Calu3 (cell line): ENCODE data around the gene TRIM22. TPM values are rescaled to one million over a fixed set of nuclear protein-coding genes. Genes with fewer than 3 reads are reported as not detected.

Experiments
- BruUV-seq: library from RNA; stranded (reverse); fragments of 400-500 nt; replicated peaks from 2 replicates; lab custom pipeline; 2021; lab: Mats Ljungman, UMichigan
- CTCF ChIA-PET: fragments of 300-600 bp; sonication (Branson Sonifier 250); formaldehyde crosslinking; loops from one replicate; lab custom pipeline; 2022; ENCODE audit warnings: antibody characterized with exemption; lab: Charles Lee
- DNase-seq: peaks from one replicate; pipeline ENCODE4 v3.0.0; 2022
- H3K27ac Mint-ChIP-seq: one replicate; pipeline ENCODE4 v1.8.0; 2022; ENCODE audit warnings: mixed read lengths; ENCODE audit not compliant: unreplicated experiment
- H3K27me3 Mint-ChIP-seq: one replicate; pipeline ENCODE4 v1.8.0; 2022; ENCODE audit warnings: mixed read lengths; ENCODE audit not compliant: unreplicated experiment
- H3K36me3 Mint-ChIP-seq: one replicate; pipeline ENCODE4 v1.8.0; 2022; ENCODE audit warnings: mild to moderate bottlenecking, moderate library complexity, mixed read lengths; ENCODE audit not compliant: insufficient read depth, unreplicated experiment
- H3K4me1 Mint-ChIP-seq: one replicate; pipeline ENCODE4 v1.8.0; 2022; ENCODE audit warnings: mild to moderate bottlenecking, low read depth, mixed read lengths; ENCODE audit not compliant: unreplicated experiment
- H3K4me3 Mint-ChIP-seq: one replicate; pipeline ENCODE4 v1.8.0; 2022; ENCODE audit warnings: mild to moderate bottlenecking, low read depth, moderate library complexity, mixed read lengths; ENCODE audit not compliant: unreplicated experiment
- H3K9me3 Mint-ChIP-seq: one replicate; pipeline ENCODE4 v1.8.0; 2022; ENCODE audit warnings: low read depth, mixed read lengths; ENCODE audit not compliant: unreplicated experiment
- intact Hi-C: fragments of 100-400 bp; cut with micrococcal nuclease; formaldehyde crosslinking; loops from one replicate; pipeline ENCODE4 v1.10.0; 2022; ENCODE audit not compliant: unreplicated experiment
- total RNA-seq: library from RNA; stranded (reverse); gene quantifications from 2 replicates; pipeline ENCODE4 v1.2.3, GENCODE V29; 2022
- TF ChIP-seq, protein P1 (sequence below): fragments of 200-600 bp; IDR thresholded peaks from one replicate; pipeline ENCODE4 v1.8.0; 2022; ENCODE audit warnings: antibody characterized with exemption; ENCODE audit not compliant: unreplicated experiment

The TRIM22 gene
- total RNA-seq, 1 experiment from 2014 or later, result 11.5 TPM

DNA sequence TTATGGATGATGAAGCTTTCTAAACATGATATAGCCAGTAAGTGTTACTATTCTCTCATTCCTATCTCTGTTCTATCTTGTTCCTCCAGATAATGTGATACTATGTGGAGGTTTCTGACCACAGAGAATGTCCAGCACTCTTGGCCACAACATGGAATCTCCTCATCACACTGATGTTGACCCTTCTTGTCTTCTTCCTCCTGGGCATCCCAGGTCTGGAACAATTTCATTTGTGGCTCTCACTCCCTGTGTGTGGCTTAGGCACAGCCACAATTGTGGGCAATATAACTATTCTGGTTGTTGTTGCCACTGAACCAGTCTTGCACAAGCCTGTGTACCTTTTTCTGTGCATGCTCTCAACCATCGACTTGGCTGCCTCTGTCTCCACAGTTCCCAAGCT lies 36.8 kb downstream of the TRIM22 start:
- no TSS peak for BruUV-seq
- H3K27ac Mint-ChIP-seq, result no peak overlapping the region
- no peak overlapping the region for H3K4me3 Mint-ChIP-seq
- H3K36me3 Mint-ChIP-seq, result no peaks in the 10 kb centered on the region
- no peak for DNase-seq
- CTCF ChIA-PET, result no interaction called here
- no peaks in the 10 kb centered on the region for H3K4me1 Mint-ChIP-seq
- intact Hi-C loops, result no loop called here
- TF ChIP-seq, protein P1, sequence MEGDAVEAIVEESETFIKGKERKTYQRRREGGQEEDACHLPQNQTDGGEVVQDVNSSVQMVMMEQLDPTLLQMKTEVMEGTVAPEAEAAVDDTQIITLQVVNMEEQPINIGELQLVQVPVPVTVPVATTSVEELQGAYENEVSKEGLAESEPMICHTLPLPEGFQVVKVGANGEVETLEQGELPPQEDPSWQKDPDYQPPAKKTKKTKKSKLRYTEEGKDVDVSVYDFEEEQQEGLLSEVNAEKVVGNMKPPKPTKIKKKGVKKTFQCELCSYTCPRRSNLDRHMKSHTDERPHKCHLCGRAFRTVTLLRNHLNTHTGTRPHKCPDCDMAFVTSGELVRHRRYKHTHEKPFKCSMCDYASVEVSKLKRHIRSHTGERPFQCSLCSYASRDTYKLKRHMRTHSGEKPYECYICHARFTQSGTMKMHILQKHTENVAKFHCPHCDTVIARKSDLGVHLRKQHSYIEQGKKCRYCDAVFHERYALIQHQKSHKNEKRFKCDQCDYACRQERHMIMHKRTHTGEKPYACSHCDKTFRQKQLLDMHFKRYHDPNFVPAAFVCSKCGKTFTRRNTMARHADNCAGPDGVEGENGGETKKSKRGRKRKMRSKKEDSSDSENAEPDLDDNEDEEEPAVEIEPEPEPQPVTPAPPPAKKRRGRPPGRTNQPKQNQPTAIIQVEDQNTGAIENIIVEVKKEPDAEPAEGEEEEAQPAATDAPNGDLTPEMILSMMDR, result no peak
- H3K27me3 Mint-ChIP-seq, result peaks cover 41% of the 10 kb centered on the region
- no peaks in the 10 kb centered on the region for H3K9me3 Mint-ChIP-seq

DNA sequence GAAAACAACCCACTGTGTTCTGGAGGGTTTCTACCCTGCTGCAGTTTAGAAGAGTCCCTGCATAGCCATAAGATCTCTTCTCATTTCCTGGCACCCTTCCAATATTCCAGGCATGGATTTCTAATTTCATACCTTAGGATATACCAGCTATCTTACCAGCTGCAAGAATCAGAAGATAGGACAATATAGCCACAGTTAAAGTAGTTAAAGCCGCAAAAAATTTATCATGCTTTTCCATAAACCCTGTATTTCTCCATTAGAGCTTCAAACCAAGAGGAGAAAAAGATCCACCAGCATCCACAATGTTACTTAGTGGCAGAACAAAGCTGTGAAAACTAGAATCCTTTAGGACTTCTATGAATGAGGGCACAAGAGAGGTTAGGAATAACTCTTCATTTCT lies 38.1 kb downstream of the TRIM22 start:
- intact Hi-C loops, result no loop called here
- Mint-ChIP-seq H3K4me1 (no peaks in the 10 kb centered on the region), H3K36me3 (no peaks in the 10 kb centered on the region), H3K27ac (no peak overlapping the region), H3K27me3 (peaks cover 41% of the 10 kb centered on the region), H3K9me3 (no peaks in the 10 kb centered on the region), H3K4me3 (no peak overlapping the region)
- CTCF ChIA-PET, result no interaction called here
- no TSS peak for BruUV-seq
- DNase-seq, result no peak
- TF ChIP-seq, protein P1, result no peak

DNA sequence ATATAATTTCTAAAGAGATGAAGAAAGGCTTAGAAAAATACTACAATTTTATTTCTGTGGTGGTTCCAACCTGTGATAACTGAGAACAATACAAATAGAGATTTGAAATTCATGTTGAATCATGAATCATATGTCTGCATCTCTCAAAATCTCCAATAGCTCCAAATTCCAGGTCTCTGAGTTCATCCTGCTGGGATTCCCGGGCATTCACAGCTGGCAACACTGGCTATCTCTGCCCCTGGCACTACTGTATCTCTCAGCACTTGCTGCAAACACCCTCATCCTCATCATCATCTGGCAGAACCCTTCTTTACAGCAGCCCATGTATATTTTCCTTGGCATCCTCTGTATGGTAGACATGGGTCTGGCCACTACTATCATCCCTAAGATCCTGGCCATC lies 46.8 kb downstream of the TRIM22 start, which contains the start of gene OR56B1:
OR56B1 (plus strand) TSS at position 53 of the 400 bp plus-strand sequence; CDS start at position 122, 69 bp downstream.
- Mint-ChIP-seq H3K27me3 (peaks cover 30% of the 10 kb centered on the region), H3K4me1 (no peaks in the 10 kb centered on the region), H3K4me3 (no peak within 1 kb of the TSS), H3K27ac (no peak within 1 kb of the TSS), H3K9me3 (no peaks in the 10 kb centered on the region), H3K36me3 (no peaks in the 10 kb centered on the region)
- CTCF ChIA-PET, result no interaction called here
- TF ChIP-seq, protein P1, result no peak
- no peak for DNase-seq
- BruUV-seq, result no TSS peak
- intact Hi-C loops, result no loop called here

DNA sequence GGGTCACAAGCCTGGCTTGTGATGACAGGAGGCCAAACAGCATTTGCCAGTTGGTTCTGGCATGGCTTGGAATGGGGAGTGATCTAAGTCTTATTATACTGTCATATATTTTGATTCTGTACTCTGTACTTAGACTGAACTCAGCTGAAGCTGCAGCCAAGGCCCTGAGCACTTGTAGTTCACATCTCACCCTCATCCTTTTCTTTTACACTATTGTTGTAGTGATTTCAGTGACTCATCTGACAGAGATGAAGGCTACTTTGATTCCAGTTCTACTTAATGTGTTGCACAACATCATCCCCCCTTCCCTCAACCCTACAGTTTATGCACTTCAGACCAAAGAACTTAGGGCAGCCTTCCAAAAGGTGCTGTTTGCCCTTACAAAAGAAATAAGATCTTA lies 47.5 kb downstream of the TRIM22 start:
- TF ChIP-seq, protein P1, result no peak
- intact Hi-C loops, result no loop called here
- CTCF ChIA-PET, result no interaction called here
- Mint-ChIP-seq H3K36me3 (no peaks in the 10 kb centered on the region), H3K4me3 (no peak overlapping the region), H3K27ac (no peak overlapping the region), H3K4me1 (no peaks in the 10 kb centered on the region), H3K27me3 (peaks cover 37% of the 10 kb centered on the region), H3K9me3 (no peaks in the 10 kb centered on the region)
- BruUV-seq, result no TSS peak
- no peak for DNase-seq
